Neuronal stem cell (in vitro differentiated cells): ENCODE data around the gene FBXL19.
A peak's percentile ranks its signal among the peaks of the same experiment; 100 is the strongest.

Source experiments
- DNase-seq: peaks from one replicate; pipeline ENCODE4 v3.0.0-alpha.2; 2013; ENCODE audit warnings: low spot score
- H2AFZ ChIP-seq: one replicate; pipeline ENCODE4 v1.6.1; 2013; ENCODE audit warnings: mild to moderate bottlenecking, low read length, inconsistent platforms
- H2AK5ac ChIP-seq: 2 replicates; pipeline ENCODE4 v1.6.1; 2013; ENCODE audit warnings: low read depth, mild to moderate bottlenecking, inconsistent platforms, low read length, moderate library complexity, mixed read lengths
- H2BK120ac ChIP-seq: 2 replicates; pipeline ENCODE4 v1.6.1; 2013; ENCODE audit warnings: low read depth, mild to moderate bottlenecking, inconsistent platforms, low read length, moderate library complexity, mixed read lengths
- H2BK12ac ChIP-seq: one replicate; pipeline ENCODE4 v1.6.1; 2013; ENCODE audit warnings: low read length, inconsistent platforms
- H2BK15ac ChIP-seq: 2 replicates; pipeline ENCODE4 v1.6.1; 2013; ENCODE audit warnings: mild to moderate bottlenecking, low read length, inconsistent platforms, mixed read lengths
- H2BK5ac ChIP-seq: one replicate; pipeline ENCODE4 v1.6.1; 2013; ENCODE audit warnings: inconsistent platforms, mild to moderate bottlenecking, low read length, moderate library complexity
- H3K14ac ChIP-seq: one replicate; pipeline ENCODE4 v1.6.1; 2013; ENCODE audit warnings: low read length, inconsistent platforms
- H3K18ac ChIP-seq: 2 replicates; pipeline ENCODE4 v1.6.1; 2013; ENCODE audit warnings: low read length, inconsistent platforms
- H3K23ac ChIP-seq: 2 replicates; pipeline ENCODE4 v1.6.1; 2013; ENCODE audit warnings: low read depth, mild to moderate bottlenecking, mixed read lengths, low read length, inconsistent platforms; ENCODE audit not compliant: poor library complexity
- H3K27ac ChIP-seq: replicated peaks from 3 replicates; pipeline ENCODE4 v1.5.1; 2013; ENCODE audit warnings: low read length, inconsistent platforms
- H3K27me3 ChIP-seq, 3 experiments: 2 replicates each; pipeline ENCODE4 v1.6.1; 2013; ENCODE audit warnings: low read length in 3 of 3, mild to moderate bottlenecking in 2 of 3, inconsistent platforms in 1 of 3, low read depth in 1 of 3, mixed read lengths in 1 of 3, moderate library complexity in 1 of 3; ENCODE audit not compliant: control insufficient read depth in 3 of 3, insufficient read depth in 3 of 3
- H3K36me3 ChIP-seq, 2 donors: replicated peaks in 1 of 2; 2 replicates each; pipeline ENCODE4 v1.6.1; 2013; ENCODE audit warnings: low read length in 2 of 2; ENCODE audit not compliant: control insufficient read depth in 2 of 2, insufficient read depth in 2 of 2
- H3K4ac ChIP-seq: 2 replicates; pipeline ENCODE4 v1.6.1; 2013; ENCODE audit warnings: inconsistent platforms, mild to moderate bottlenecking, low read length, moderate library complexity
- H3K4me1 ChIP-seq, 2 donors: 1 replicate in 1 of 2; 2 replicates in 1 of 2; pipeline ENCODE4 v1.6.1; 2013; ENCODE audit warnings: low read length in 2 of 2, low read depth in 1 of 2; ENCODE audit not compliant: control insufficient read depth in 2 of 2, insufficient read depth in 1 of 2
- H3K4me2 ChIP-seq: one replicate; pipeline ENCODE4 v1.6.1; 2013; ENCODE audit warnings: mild to moderate bottlenecking, low read length, inconsistent platforms; ENCODE audit not compliant: insufficient read depth, poor library complexity, severe bottlenecking
- H3K4me3 ChIP-seq, 2 donors: 2 replicates each; pipeline ENCODE4 v1.5.1; 2013; ENCODE audit warnings: low read length in 2 of 2, mild to moderate bottlenecking in 2 of 2, inconsistent platforms in 1 of 2, moderate library complexity in 1 of 2
- H3K79me1 ChIP-seq: one replicate; pipeline ENCODE4 v1.6.1; 2013; ENCODE audit warnings: low read depth, mild to moderate bottlenecking, inconsistent platforms, low read length, moderate library complexity
- H3K9ac ChIP-seq: one replicate; pipeline ENCODE4 v1.6.1; 2013; ENCODE audit warnings: mild to moderate bottlenecking, low read depth, low read length, inconsistent platforms; ENCODE audit not compliant: poor library complexity
- H3K9me3 ChIP-seq, 2 donors: replicated peaks in 1 of 2; 2 replicates each; pipeline versions ENCODE3 to v1.6.1; 2013; ENCODE audit warnings: low read length in 2 of 2, mild to moderate bottlenecking in 2 of 2, inconsistent platforms in 1 of 2, low read depth in 1 of 2, mixed read lengths in 1 of 2, moderate library complexity in 1 of 2; ENCODE audit not compliant: control insufficient read depth in 2 of 2, insufficient read depth in 1 of 2
- H4K8ac ChIP-seq: one replicate; pipeline ENCODE4 v1.6.1; 2013; ENCODE audit warnings: low read depth, mild to moderate bottlenecking, inconsistent platforms, low read length, moderate library complexity
- H4K91ac ChIP-seq: one replicate; pipeline ENCODE4 v1.6.1; 2013; ENCODE audit warnings: low read length, low read depth, mild to moderate bottlenecking, inconsistent platforms; ENCODE audit not compliant: poor library complexity
- WGBS, 2 donors: extraction: QIAGEN DNeasy Blood & Tissue Kit; methylation state at CpG; one replicate each; pipeline ENCODE4 v1.1.7; 2013; ENCODE audit warnings: missing lambda C conversion rate in 2 of 2, mixed read lengths in 1 of 2; ENCODE audit not compliant: insufficient read length in 2 of 2, insufficient replicate concordance in 1 of 2; ENCODE audit errors: extremely low coverage in 2 of 2; 5-methylcytosine and 5-hydroxymethylcytosine counted together

Gene FBXL19

GRCh38 chr16:30980023-30980371 lies 56.6 kb downstream of the FBXL19 start:
- no peak overlapping the region for H3K18ac ChIP-seq
- no peaks in the 10 kb centered on the region for H3K9me3 ChIP-seq
- no peak overlapping the region for H3K4ac ChIP-seq
- H3K79me1 ChIP-seq, result peaks cover 5% of the 10 kb centered on the region
- H3K23ac ChIP-seq, result no peak overlapping the region
- H4K91ac ChIP-seq, result no peak overlapping the region
- H3K27me3 ChIP-seq, result no peaks in the 10 kb centered on the region
- H2BK5ac ChIP-seq, result no peak overlapping the region
- no peak overlapping the region for H3K9ac ChIP-seq
- WGBS, 2 donors, result no CpG with 5 or more reads among the region's 15 CpGs
- H2AK5ac ChIP-seq, result no peak overlapping the region
- H3K27ac ChIP-seq, result no peak overlapping the region
- H2BK15ac ChIP-seq, result no peak overlapping the region
- no peak overlapping the region for H3K14ac ChIP-seq
- no peak for DNase-seq
- H3K36me3 ChIP-seq, result peaks cover 59 to 91% of the 10 kb centered on the region in 2 donors
- H2BK120ac ChIP-seq, result no peak overlapping the region
- H2BK12ac ChIP-seq, result no peak overlapping the region
- H3K4me2 ChIP-seq, result no peak overlapping the region
- peaks cover 0 to under 1% of the 10 kb centered on the region in 2 donors for H3K4me1 ChIP-seq
- H3K4me3 ChIP-seq, result no peak overlapping the region
- H4K8ac ChIP-seq, result no peak overlapping the region
- no peak overlapping the region for H2AFZ ChIP-seq

DNA sequence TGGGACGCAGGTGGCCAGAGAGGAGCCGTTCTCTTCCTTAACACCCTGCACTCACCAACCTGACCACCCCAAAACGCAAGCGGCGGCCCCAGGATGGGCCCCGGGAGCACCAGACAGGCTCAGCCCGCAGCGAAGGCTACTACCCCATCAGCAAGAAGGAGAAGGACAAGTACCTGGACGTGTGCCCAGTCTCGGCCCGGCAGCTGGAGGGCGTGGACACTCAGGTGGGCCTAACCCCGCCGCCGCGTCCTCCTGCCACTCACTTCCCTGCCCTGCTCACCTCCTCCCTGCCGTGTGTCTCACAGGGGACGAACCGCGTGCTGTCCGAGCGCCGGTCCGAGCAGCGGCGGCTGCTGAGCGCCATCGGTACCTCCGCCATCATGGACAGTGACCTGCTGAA lies 57.1 kb downstream of the FBXL19 start:
- Histone ChIP-seq H2AK5ac (no peak overlapping the region), H3K27ac (no peak overlapping the region), H3K4me2 (no peak overlapping the region), H3K18ac (no peak overlapping the region), H2AFZ (no peak overlapping the region), H3K4me3 (no peak overlapping the region), H3K4ac (no peak overlapping the region), H3K36me3 (peaks cover 59 to 86% of the 10 kb centered on the region in 2 donors), H2BK120ac (no peak overlapping the region), H3K79me1 (peaks cover 5% of the 10 kb centered on the region), H2BK5ac (no peak overlapping the region), H3K4me1 (peaks cover 3 to 5% of the 10 kb centered on the region in 2 donors), H3K23ac (no peak overlapping the region), H4K8ac (no peak overlapping the region), H2BK15ac (no peak overlapping the region), H3K9ac (no peak overlapping the region), H3K9me3 (no peaks in the 10 kb centered on the region), H3K27me3 (no peaks in the 10 kb centered on the region), H4K91ac (no peak overlapping the region), H3K14ac (no peak overlapping the region), H2BK12ac (peak overlapping the region; percentile 10)
- no CpG with 5 or more reads among the region's 29 CpGs for whole genome bisulfite sequencing, 2 donors
- DNase-seq, result no peak

- no peak overlapping the region for H3K23ac ChIP-seq
- H3K27me3 ChIP-seq, result no peaks in the 10 kb centered on the region
- H3K36me3 ChIP-seq, result peaks cover 56 to 81% of the 10 kb centered on the region in 2 donors
- no peak overlapping the region for H3K27ac ChIP-seq
- no CpG with 5 or more reads among the region's 14 CpGs for WGBS, 2 donors
- no peak overlapping the region for H3K4ac ChIP-seq
- H2AFZ ChIP-seq, result no peak overlapping the region
- H4K8ac ChIP-seq, result no peak overlapping the region
- H3K14ac ChIP-seq, result no peak overlapping the region
- no peak overlapping the region for H2BK12ac ChIP-seq
- H4K91ac ChIP-seq, result no peak overlapping the region
- H2BK120ac ChIP-seq, result no peak overlapping the region
- H3K4me3 ChIP-seq, result no peak overlapping the region
- no peak overlapping the region for H2BK5ac ChIP-seq
- no peak overlapping the region for H3K4me2 ChIP-seq
- H2BK15ac ChIP-seq, result no peak overlapping the region
- peaks cover 4 to 5% of the 10 kb centered on the region in 2 donors for H3K4me1 ChIP-seq
- H3K9me3 ChIP-seq, result no peaks in the 10 kb centered on the region
- H2AK5ac ChIP-seq, result no peak overlapping the region
- peaks cover 5% of the 10 kb centered on the region for H3K79me1 ChIP-seq
- no peak for DNase-seq
- no peak overlapping the region for H3K18ac ChIP-seq
- no peak overlapping the region for H3K9ac ChIP-seq
Observed at GRCh38 chr16:30980959-30981358, 57.6 kb downstream of the FBXL19 start.

GRCh38 chr16:30982548-30983288 lies 59.3 kb downstream of the FBXL19 start:
- H3K4ac ChIP-seq, result no peak overlapping the region
- no peak overlapping the region for H2AK5ac ChIP-seq
- no peak overlapping the region for H4K8ac ChIP-seq
- no peaks in the 10 kb centered on the region for H3K9me3 ChIP-seq
- no peak for DNase-seq
- H2BK120ac ChIP-seq, result no peak overlapping the region
- H3K27me3 ChIP-seq, result no peaks in the 10 kb centered on the region
- no peak overlapping the region for H3K4me2 ChIP-seq
- H3K4me3 ChIP-seq, result no peak overlapping the region
- no CpG with 5 or more reads among the region's 17 CpGs for WGBS, 2 donors
- no peak overlapping the region for H3K27ac ChIP-seq
- no peak overlapping the region for H2BK5ac ChIP-seq
- H3K9ac ChIP-seq, result no peak overlapping the region
- peaks cover 45 to 64% of the 10 kb centered on the region in 2 donors for H3K36me3 ChIP-seq
- peaks cover 4 to 5% of the 10 kb centered on the region in 2 donors for H3K4me1 ChIP-seq
- H2BK15ac ChIP-seq, result no peak overlapping the region
- no peak overlapping the region for H2AFZ ChIP-seq
- H4K91ac ChIP-seq, result no peak overlapping the region
- H2BK12ac ChIP-seq, result no peak overlapping the region
- H3K23ac ChIP-seq, result no peak overlapping the region
- H3K79me1 ChIP-seq, result peaks cover 5% of the 10 kb centered on the region
- no peak overlapping the region for H3K18ac ChIP-seq
- no peak overlapping the region for H3K14ac ChIP-seq
